Measurements from ENCODE around the gene DBET. TPM values are rescaled to one million over a fixed set of nuclear protein-coding genes. Genes with fewer than 3 reads are reported as not detected.
"Not testable (repeated sequence)": the region's sequence is repeated elsewhere in the genome, so short reads cannot be mapped to it uniquely, and the experiment has no call there.

The DBET gene
- total RNA-seq, 4 donors from 2014 or later, result not detected

GRCh38 chr4:190109390-190110011 lies 45.2 kb downstream of the DBET start:
- H3K4me1 ChIP-seq, H3K27ac ChIP-seq, H3K4me3 ChIP-seq, H3K9me3 ChIP-seq, DNase-seq, H3K27me3 ChIP-seq, H3K36me3 ChIP-seq: not testable (repeated sequence)

GRCh38 chr4:190110033-190110432 lies 45.7 kb downstream of the DBET start:
- not testable (repeated sequence) for H3K36me3 ChIP-seq, H3K4me3 ChIP-seq, DNase-seq, H3K4me1 ChIP-seq, H3K27ac ChIP-seq, H3K9me3 ChIP-seq, H3K27me3 ChIP-seq

- H3K27me3 ChIP-seq, H3K36me3 ChIP-seq, DNase-seq, H3K4me3 ChIP-seq, H3K4me1 ChIP-seq, H3K27ac ChIP-seq, H3K9me3 ChIP-seq: not testable (repeated sequence)
These were observed 46.4 kb downstream of the DBET start for GRCh38 chr4:190110570-190111295.

- not testable (repeated sequence) for H3K36me3 ChIP-seq, H3K4me3 ChIP-seq, H3K27me3 ChIP-seq, H3K9me3 ChIP-seq, DNase-seq, H3K27ac ChIP-seq, H3K4me1 ChIP-seq
These were observed 48.6 kb downstream of the DBET start for GRCh38 chr4:190112879-190113278.

- not testable (repeated sequence) for H3K36me3 ChIP-seq, H3K27ac ChIP-seq, H3K4me1 ChIP-seq, DNase-seq, H3K27me3 ChIP-seq, H3K4me3 ChIP-seq, H3K9me3 ChIP-seq
These were observed 50.7 kb downstream of the DBET start for GRCh38 chr4:190114991-190115390.

Small RNA genes within 50 kb of the gene (small RNA-seq; reads per million reads assigned to genes)
- gene RNA5SP174 (0.13 to 0.18 reads per million in 2 donors), gene RNA5SP175 (0.59 to 0.96 reads per million in 2 donors)

Other genes starting within 250 kb of the DBET start
- gene FRG1, start 123.6 kb upstream of the DBET start, total RNA-seq, result 10 to 100 TPM; 18.5 to 26.8 (median 20.5) TPM
- not detected for gene FRG2, start 37.2 kb upstream of the DBET start, total RNA-seq
- not detected for gene DUX4, start 109.3 kb downstream of the DBET start, total RNA-seq

All from Peyer's patch (tissue), 4 donors.